Transverse colon (tissue), 4 donors: ENCODE data around the gene FZD8.

Experiments used
- CTCF ChIP-seq, 5 experiments: fragments of 200-600 bp in 3 of 5; fragments of 450-650 bp in 2 of 5; sonication (generic) in 3 of 5; IDR thresholded peaks; 1 replicate in 2 of 5; 2 replicates in 3 of 5; pipeline ENCODE4 v1.5.1; 2016 to 2017; ENCODE audit warnings: antibody characterized with exemption in 5 of 5, inconsistent platforms in 3 of 5, mild to moderate bottlenecking in 2 of 5, moderate library complexity in 1 of 5
- EP300 ChIP-seq: sonication (generic); formaldehyde crosslinking; IDR thresholded peaks from one replicate; pipeline ENCODE4 v1.6.1; 2017; ENCODE audit warnings: antibody characterized with exemption, low read depth
- POLR2A ChIP-seq: fragments of 450-650 bp; IDR thresholded peaks from one replicate; pipeline ENCODE4 v1.6.1; 2016; ENCODE audit warnings: antibody characterized with exemption, mild to moderate bottlenecking, moderate library complexity
- POLR2AphosphoS5 ChIP-seq, 3 donors: sonication (generic); formaldehyde crosslinking; IDR thresholded peaks; one replicate each; pipeline ENCODE4 v1.6.1; 2016; ENCODE audit warnings: antibody characterized with exemption in 3 of 3

GRCh38 chr10:35638101-35638500 lies 4.0 kb downstream of the FZD8 start:
- TF ChIP-seq CTCF (IDR thresholded peaks at IDR 0.05) (no peak), POLR2A (no peak), POLR2AphosphoS5 (IDR thresholded peaks at IDR 0.05) (no peak), EP300 (no peak)
